SK-N-SH treated with all-trans-retinoic acid at 6 μM for 48 hours (cell line): ENCODE measurements around the gene ASB7.

Experiments
- ATAC-seq: fragments of 200-7000 bp; cut with Tn5 transposase; 3 replicates; pipeline ENCODE4 v1.9.1; 2020; ENCODE audit warnings: mild to moderate bottlenecking, moderate library complexity
- ARNTL ChIP-seq: fragments of 450-650 bp; formaldehyde crosslinking; IDR thresholded peaks from 2 replicates; pipeline ENCODE4 v1.5.0; 2020; ENCODE audit warnings: low read depth, mild to moderate bottlenecking, moderate library complexity, borderline replicate concordance
- BACH2 ChIP-seq: fragments of 250-450 bp; sonication (Bioruptor Pico); IDR thresholded peaks from 2 replicates; pipeline ENCODE4 v1.9.0; 2021; ENCODE audit warnings: mild to moderate bottlenecking, borderline replicate concordance
- ESRRG ChIP-seq: fragments of 250-450 bp; sonication (Bioruptor Pico); IDR thresholded peaks from 2 replicates; pipeline ENCODE4 v1.6.1; 2021; ENCODE audit warnings: mild to moderate bottlenecking
- GLIS3 ChIP-seq: fragments of 250-450 bp; sonication (Bioruptor Pico); IDR thresholded peaks from 2 replicates; pipeline ENCODE4 v1.5.0; 2020; ENCODE audit warnings: mild to moderate bottlenecking, moderate library complexity
- ISL1 ChIP-seq: fragments of 250-450 bp; sonication (Bioruptor Pico); IDR thresholded peaks from 2 replicates; pipeline ENCODE4 v2.1.2; 2022; ENCODE audit warnings: mild to moderate bottlenecking, moderate library complexity
- OSR1 ChIP-seq: fragments of 250-450 bp; sonication (Bioruptor Pico); IDR thresholded peaks from 2 replicates; pipeline ENCODE4 v1.8.0; 2022; ENCODE audit warnings: moderate library complexity, mild to moderate bottlenecking, inconsistent platforms
- PPARA ChIP-seq: fragments of 250-450 bp; sonication (Bioruptor Pico); IDR thresholded peaks from 2 replicates; pipeline ENCODE4 v1.5.0; 2020; ENCODE audit warnings: mild to moderate bottlenecking, borderline replicate concordance
- RARB ChIP-seq: fragments of 250-450 bp; sonication (Bioruptor Pico); IDR thresholded peaks from 2 replicates; pipeline ENCODE4 v1.8.0; 2021; ENCODE audit warnings: mild to moderate bottlenecking, moderate library complexity
- SNAI2 ChIP-seq: fragments of 250-450 bp; sonication (Bioruptor Pico); IDR thresholded peaks from 2 replicates; pipeline ENCODE4 v1.5.0; 2020; ENCODE audit warnings: mild to moderate bottlenecking, moderate library complexity
- TCF4 ChIP-seq: fragments of 250-450 bp; sonication (Bioruptor Pico); IDR thresholded peaks from 2 replicates; pipeline ENCODE4 v1.8.0; 2021; ENCODE audit warnings: mild to moderate bottlenecking, moderate library complexity, borderline replicate concordance
- TOX ChIP-seq: fragments of 250-450 bp; sonication (Bioruptor Pico); IDR thresholded peaks from 2 replicates; pipeline ENCODE4 v1.8.0; 2021; ENCODE audit warnings: mild to moderate bottlenecking, moderate library complexity, borderline replicate concordance
- ZC3H10 ChIP-seq: fragments of 250-450 bp; sonication (Bioruptor Pico); IDR thresholded peaks from 2 replicates; pipeline ENCODE4 v1.5.1; 2021; ENCODE audit warnings: mild to moderate bottlenecking, moderate library complexity
- ZFP3 ChIP-seq: fragments of 250-450 bp; sonication (Bioruptor Pico); IDR thresholded peaks from 2 replicates; pipeline ENCODE4 v1.5.0; 2020; ENCODE audit warnings: mild to moderate bottlenecking, moderate library complexity
- ZFP30 ChIP-seq: fragments of 450-650 bp; formaldehyde crosslinking; IDR thresholded peaks from 2 replicates; pipeline ENCODE4 v1.5.0; 2022; ENCODE audit warnings: mild to moderate bottlenecking, moderate library complexity
- ZNF565 ChIP-seq: fragments of 450-650 bp; formaldehyde crosslinking; conservative IDR thresholded peaks from 2 replicates; pipeline ENCODE4 v1.5.0; 2020; ENCODE audit warnings: low read depth, mild to moderate bottlenecking, moderate library complexity
- ZNF70 ChIP-seq: fragments of 450-650 bp; formaldehyde crosslinking; IDR thresholded peaks from 2 replicates; pipeline ENCODE4 v1.5.0; 2020; ENCODE audit warnings: mild to moderate bottlenecking, moderate library complexity
- ZNF8 ChIP-seq: fragments of 450-650 bp; formaldehyde crosslinking; IDR thresholded peaks from 2 replicates; pipeline ENCODE4 v1.5.0; 2020; ENCODE audit warnings: mild to moderate bottlenecking, moderate library complexity
- TF ChIP-seq, protein P1 (sequence below): fragments of 250-450 bp; sonication (Bioruptor Pico); IDR thresholded peaks from 2 replicates; pipeline ENCODE4 v1.8.0; 2021; ENCODE audit warnings: low read depth, mild to moderate bottlenecking, moderate library complexity, borderline replicate concordance
- TF ChIP-seq, protein P2 (sequence below): fragments of 250-450 bp; sonication (Bioruptor Pico); IDR thresholded peaks from 2 replicates; pipeline ENCODE4 v1.5.1; 2021; ENCODE audit warnings: mild to moderate bottlenecking, moderate library complexity
- TF ChIP-seq, protein P3 (sequence below): fragments of 250-450 bp; sonication (Bioruptor Pico); IDR thresholded peaks from 2 replicates; pipeline ENCODE4 v1.5.1; 2020; ENCODE audit warnings: low read depth, mild to moderate bottlenecking, moderate library complexity
- TF ChIP-seq, protein P4 (sequence below): fragments of 250-450 bp; sonication (Bioruptor Pico); IDR thresholded peaks from 2 replicates; pipeline ENCODE4 v1.5.0; 2020; ENCODE audit warnings: mild to moderate bottlenecking, moderate library complexity

ASB7 gene

DNA sequence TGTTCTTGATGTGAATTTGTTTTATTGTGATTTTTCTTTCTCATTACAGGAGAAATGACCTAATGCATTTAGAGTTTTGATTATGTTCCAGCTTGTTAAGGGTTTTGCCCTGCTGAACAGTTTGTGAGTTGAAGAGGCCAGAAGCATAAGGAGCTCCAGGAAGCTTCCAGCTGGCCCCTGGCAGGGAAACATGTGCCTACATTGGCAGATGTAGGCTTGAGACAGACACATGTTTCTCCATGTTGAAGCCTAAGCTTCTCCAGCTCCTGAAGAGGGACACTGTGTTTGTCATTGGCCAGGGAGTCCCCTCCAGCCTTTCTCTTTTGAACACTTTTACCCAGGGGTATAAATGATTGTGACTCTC, 88.4 kb downstream of the ASB7 start:
- ATAC-seq = no peak

DNA sequence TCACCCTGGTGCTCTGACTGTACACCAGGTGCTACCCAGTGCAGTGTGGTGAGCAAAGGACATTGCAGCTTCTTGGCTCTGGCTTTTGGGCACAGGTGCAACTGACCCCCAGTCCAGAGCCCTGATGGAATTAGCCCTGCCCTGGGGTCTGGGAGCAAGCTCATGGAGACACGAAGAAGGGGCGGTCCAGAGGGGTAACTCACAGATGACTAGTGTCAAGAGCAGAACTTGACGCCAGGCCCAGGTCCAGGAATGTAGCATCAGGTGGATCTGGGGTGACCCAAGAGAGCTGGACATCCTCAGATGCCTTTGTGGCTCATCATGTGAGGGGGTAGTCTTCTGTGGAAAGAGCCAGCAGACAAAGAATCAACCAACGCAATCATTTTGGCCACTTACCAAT, 88.9 kb downstream of the ASB7 start:
- no peak for ATAC-seq
- no peak for TF ChIP-seq PPARA (CRISPR knock-in tag)
- no peak for TF ChIP-seq ZFP3 (CRISPR knock-in tag)
- TF ChIP-seq TOX (CRISPR knock-in tag) = no peak
- TF ChIP-seq ZNF565 (CRISPR knock-in tag) = no peak
- TF ChIP-seq ZFP30 (CRISPR knock-in tag) = no peak
- no peak for TF ChIP-seq GLIS3 (CRISPR knock-in tag)
- no peak for TF ChIP-seq BACH2 (CRISPR knock-in tag)
- no peak for TF ChIP-seq SNAI2 (CRISPR knock-in tag)
- TF ChIP-seq ZNF8 (CRISPR knock-in tag) = no peak
- TF ChIP-seq TCF4 (CRISPR knock-in tag) = no peak
- no peak for TF ChIP-seq ZNF70

More for the DNA sequence above, 88.4 kb downstream of the ASB7 start:
- TF ChIP-seq, protein P1, sequence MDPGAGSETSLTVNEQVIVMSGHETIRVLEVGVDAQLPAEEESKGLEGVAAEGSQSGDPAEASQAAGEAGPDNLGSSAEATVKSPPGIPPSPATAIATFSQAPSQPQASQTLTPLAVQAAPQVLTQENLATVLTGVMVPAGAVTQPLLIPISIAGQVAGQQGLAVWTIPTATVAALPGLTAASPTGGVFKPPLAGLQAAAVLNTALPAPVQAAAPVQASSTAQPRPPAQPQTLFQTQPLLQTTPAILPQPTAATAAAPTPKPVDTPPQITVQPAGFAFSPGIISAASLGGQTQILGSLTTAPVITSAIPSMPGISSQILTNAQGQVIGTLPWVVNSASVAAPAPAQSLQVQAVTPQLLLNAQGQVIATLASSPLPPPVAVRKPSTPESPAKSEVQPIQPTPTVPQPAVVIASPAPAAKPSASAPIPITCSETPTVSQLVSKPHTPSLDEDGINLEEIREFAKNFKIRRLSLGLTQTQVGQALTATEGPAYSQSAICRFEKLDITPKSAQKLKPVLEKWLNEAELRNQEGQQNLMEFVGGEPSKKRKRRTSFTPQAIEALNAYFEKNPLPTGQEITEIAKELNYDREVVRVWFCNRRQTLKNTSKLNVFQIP (CRISPR knock-in tag) = no peak
- TF ChIP-seq ISL1 = no peak
- TF ChIP-seq ARNTL = no peak
- TF ChIP-seq, protein P2, sequence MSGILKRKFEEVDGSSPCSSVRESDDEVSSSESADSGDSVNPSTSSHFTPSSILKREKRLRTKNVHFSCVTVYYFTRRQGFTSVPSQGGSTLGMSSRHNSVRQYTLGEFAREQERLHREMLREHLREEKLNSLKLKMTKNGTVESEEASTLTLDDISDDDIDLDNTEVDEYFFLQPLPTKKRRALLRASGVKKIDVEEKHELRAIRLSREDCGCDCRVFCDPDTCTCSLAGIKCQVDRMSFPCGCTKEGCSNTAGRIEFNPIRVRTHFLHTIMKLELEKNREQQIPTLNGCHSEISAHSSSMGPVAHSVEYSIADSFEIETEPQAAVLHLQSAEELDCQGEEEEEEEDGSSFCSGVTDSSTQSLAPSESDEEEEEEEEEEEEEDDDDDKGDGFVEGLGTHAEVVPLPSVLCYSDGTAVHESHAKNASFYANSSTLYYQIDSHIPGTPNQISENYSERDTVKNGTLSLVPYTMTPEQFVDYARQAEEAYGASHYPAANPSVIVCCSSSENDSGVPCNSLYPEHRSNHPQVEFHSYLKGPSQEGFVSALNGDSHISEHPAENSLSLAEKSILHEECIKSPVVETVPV (CRISPR knock-in tag) = no peak
- TF ChIP-seq, protein P3, sequence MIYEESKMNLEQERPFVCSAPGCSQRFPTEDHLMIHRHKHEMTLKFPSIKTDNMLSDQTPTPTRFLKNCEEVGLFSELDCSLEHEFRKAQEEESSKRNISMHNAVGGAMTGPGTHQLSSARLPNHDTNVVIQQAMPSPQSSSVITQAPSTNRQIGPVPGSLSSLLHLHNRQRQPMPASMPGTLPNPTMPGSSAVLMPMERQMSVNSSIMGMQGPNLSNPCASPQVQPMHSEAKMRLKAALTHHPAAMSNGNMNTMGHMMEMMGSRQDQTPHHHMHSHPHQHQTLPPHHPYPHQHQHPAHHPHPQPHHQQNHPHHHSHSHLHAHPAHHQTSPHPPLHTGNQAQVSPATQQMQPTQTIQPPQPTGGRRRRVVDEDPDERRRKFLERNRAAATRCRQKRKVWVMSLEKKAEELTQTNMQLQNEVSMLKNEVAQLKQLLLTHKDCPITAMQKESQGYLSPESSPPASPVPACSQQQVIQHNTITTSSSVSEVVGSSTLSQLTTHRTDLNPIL = no peak
- TF ChIP-seq ZFP30 (CRISPR knock-in tag) = no peak

DNA sequence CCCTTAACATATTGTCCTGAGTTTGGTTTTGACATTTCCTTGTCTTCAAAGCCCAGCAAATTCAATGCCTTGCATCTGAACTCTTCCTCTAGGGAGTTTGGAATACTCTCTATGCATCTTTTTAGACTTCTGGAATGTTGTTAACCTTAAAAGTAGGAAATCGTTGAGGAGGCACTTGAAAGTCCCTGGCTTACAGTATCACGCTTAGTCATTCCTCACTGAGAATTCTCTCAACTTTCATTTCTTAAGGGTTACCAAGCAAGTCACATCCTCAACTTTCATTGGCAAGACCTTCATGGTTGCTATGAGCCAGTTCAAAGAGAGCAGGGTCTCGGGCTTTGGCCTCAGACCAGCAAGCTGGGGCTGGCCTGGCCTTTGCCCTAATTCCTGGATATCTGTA, 89.9 kb downstream of the ASB7 start:
- TF ChIP-seq TOX (CRISPR knock-in tag) (no peak), SNAI2 (CRISPR knock-in tag) (no peak), RARB (no peak), ZNF565 (CRISPR knock-in tag) (no peak), ZNF8 (CRISPR knock-in tag) (no peak), ZFP3 (CRISPR knock-in tag) (no peak)
- TF ChIP-seq, protein P2 (CRISPR knock-in tag) = no peak
- no peak for ATAC-seq

DNA sequence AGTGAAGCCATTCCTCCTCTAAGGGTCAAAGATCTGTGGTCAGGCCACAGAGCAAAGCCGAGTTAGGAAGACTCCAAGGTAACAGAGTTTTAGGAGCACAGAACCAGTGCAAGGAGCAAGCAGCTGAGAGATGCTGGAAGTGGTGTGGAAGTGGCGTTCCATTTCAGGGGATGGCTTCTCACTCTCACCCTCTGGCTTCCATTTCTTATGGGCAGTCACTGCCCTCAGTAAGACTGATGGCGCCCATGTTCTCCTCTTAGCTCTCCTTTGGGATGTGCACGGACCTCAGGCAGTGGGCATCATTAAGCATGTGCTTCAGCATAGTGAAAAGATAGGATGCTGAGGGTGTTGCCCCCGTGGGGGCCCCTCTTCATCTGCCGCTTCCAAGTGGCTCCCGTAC, 90.3 kb downstream of the ASB7 start:
- no peak for ATAC-seq
- TF ChIP-seq, protein P3 = no peak
- TF ChIP-seq OSR1 = no peak
- no peak for TF ChIP-seq ESRRG (CRISPR knock-in tag)
- TF ChIP-seq TCF4 (CRISPR knock-in tag) = no peak
- no peak for TF ChIP-seq ARNTL
- no peak for TF ChIP-seq RARB
- TF ChIP-seq ZNF70 = no peak

DNA sequence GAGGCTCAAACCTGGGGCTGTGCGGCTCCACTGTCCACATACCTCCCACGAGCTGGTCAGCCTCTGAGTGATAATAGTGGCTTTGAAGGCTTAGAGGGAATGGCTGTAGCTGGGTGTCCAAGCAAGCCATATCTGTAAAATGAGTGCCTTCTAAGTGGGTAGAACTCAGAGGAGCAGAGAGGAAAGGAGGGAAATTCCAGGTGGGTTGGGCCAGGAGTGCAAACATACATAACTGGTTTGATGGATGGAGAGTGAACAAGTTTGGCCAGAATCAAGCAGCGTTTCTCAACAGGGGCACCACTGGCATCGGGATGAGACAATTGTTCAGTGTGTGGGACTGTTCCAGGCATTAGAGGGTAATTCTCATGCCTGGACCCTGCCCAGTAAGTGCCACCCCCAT, 91.1 kb downstream of the ASB7 start:
- ATAC-seq = no peak
- TF ChIP-seq OSR1 (no peak), ZC3H10 (CRISPR knock-in tag) (no peak), ESRRG (CRISPR knock-in tag) (no peak), TOX (CRISPR knock-in tag) (no peak), SNAI2 (CRISPR knock-in tag) (no peak), ZFP30 (CRISPR knock-in tag) (no peak), ARNTL (no peak)
- TF ChIP-seq, protein P2 (CRISPR knock-in tag) = no peak
- TF ChIP-seq, protein P4, sequence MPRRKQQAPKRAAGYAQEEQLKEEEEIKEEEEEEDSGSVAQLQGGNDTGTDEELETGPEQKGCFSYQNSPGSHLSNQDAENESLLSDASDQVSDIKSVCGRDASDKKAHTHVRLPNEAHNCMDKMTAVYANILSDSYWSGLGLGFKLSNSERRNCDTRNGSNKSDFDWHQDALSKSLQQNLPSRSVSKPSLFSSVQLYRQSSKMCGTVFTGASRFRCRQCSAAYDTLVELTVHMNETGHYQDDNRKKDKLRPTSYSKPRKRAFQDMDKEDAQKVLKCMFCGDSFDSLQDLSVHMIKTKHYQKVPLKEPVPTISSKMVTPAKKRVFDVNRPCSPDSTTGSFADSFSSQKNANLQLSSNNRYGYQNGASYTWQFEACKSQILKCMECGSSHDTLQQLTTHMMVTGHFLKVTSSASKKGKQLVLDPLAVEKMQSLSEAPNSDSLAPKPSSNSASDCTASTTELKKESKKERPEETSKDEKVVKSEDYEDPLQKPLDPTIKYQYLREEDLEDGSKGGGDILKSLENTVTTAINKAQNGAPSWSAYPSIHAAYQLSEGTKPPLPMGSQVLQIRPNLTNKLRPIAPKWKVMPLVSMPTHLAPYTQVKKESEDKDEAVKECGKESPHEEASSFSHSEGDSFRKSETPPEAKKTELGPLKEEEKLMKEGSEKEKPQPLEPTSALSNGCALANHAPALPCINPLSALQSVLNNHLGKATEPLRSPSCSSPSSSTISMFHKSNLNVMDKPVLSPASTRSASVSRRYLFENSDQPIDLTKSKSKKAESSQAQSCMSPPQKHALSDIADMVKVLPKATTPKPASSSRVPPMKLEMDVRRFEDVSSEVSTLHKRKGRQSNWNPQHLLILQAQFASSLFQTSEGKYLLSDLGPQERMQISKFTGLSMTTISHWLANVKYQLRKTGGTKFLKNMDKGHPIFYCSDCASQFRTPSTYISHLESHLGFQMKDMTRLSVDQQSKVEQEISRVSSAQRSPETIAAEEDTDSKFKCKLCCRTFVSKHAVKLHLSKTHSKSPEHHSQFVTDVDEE (CRISPR knock-in tag) = no peak
- TF ChIP-seq, protein P3 = no peak
